Breast epithelium (tissue), 4 donors: ENCODE data around the gene GPC4. TPM values are rescaled to one million over a fixed set of nuclear protein-coding genes. Genes with fewer than 3 reads are reported as not detected.

Experiments used
- DNase-seq, 2 donors: peaks; one replicate each; pipeline ENCODE4 v3.0.0-alpha.2; 2019; ENCODE audit warnings: low spot score in 2 of 2
- H3K27ac ChIP-seq, 2 donors: fragments of 200-600 bp; sonication (generic) in 1 of 2; one replicate each; pipeline ENCODE4 v1.5.1; 2016 to 2019; ENCODE audit warnings: mild to moderate bottlenecking in 1 of 2
- H3K27me3 ChIP-seq, 2 donors: fragments of 200-600 bp; sonication (generic) in 1 of 2; one replicate each; pipeline versions ENCODE4 v1.5.1 to v1.6.0; 2017 to 2019; ENCODE audit warnings: control low read depth in 1 of 2, mild to moderate bottlenecking in 1 of 2
- H3K36me3 ChIP-seq: fragments of 200-600 bp; one replicate; pipeline ENCODE4 v1.5.1; 2019
- H3K4me1 ChIP-seq, 2 donors: fragments of 200-600 bp; sonication (generic); one replicate each; pipeline ENCODE4 v1.5.1; 2016 to 2019; ENCODE audit warnings: control low read depth in 1 of 2
- H3K4me3 ChIP-seq, 3 donors: fragments of 200-600 bp; sonication (generic); 1 replicate in 2 of 3; 2 replicates in 1 of 3; pipeline ENCODE4 v1.5.1; 2016 to 2019; ENCODE audit warnings: mild to moderate bottlenecking in 3 of 3, moderate library complexity in 2 of 3
- H3K9me3 ChIP-seq, 2 donors: fragments of 200-600 bp; sonication (generic) in 1 of 2; one replicate each; pipeline ENCODE4 v1.5.1; 2016 to 2019; ENCODE audit warnings: control low read depth in 1 of 2
- POLR2A ChIP-seq: fragments of 450-650 bp; IDR thresholded peaks from one replicate; pipeline ENCODE4 v1.6.1; 2016; ENCODE audit warnings: antibody characterized with exemption, mild to moderate bottlenecking, moderate library complexity
- POLR2AphosphoS5 ChIP-seq, 3 donors: sonication (generic); formaldehyde crosslinking; IDR thresholded peaks; one replicate each; pipeline ENCODE4 v1.6.1; 2017; ENCODE audit warnings: antibody characterized with exemption in 3 of 3
- intact Hi-C: fragments of 100-400 bp; cut with DNase I; formaldehyde crosslinking; loops from one replicate; pipeline ENCODE4 v1.15.1; 2023; ENCODE audit warnings: low total_unique reads
- total RNA-seq, 3 donors: library from RNA; depleted of rRNA; stranded (reverse); fragments of >200 nt; gene quantifications; one replicate each; pipeline ENCODE4 v1.1.0, GENCODE V29; 2016
- TF ChIP-seq, protein P1 (sequence below), 3 donors: fragments of 450-650 bp; IDR thresholded peaks; one replicate each; pipeline ENCODE4 v1.5.1; 2016 to 2017; ENCODE audit warnings: antibody characterized with exemption in 3 of 3, mild to moderate bottlenecking in 3 of 3, moderate library complexity in 3 of 3

GPC4 gene
- total RNA-seq, 3 donors from 2014 or later: 4.5 to 7.7 (median 5.2) TPM

DNA sequence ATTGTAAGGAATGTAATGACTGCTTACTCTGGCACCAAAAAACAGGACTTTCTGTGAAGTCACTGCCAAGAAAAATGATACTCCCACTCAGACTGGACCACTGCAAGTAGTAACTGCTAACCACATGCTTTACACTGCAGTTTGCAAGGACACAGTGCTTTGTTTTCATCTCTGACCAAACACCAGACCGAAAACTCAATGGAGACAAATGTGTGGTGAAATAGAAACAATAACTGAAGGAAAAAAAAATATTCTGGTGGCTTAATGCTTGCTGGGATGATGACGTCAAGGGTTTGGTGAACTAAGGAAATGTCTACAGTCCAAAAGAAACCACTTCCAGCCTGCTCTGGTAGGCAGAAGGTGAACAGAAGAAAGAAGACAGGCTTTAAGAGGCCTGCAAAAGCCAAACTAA is 13.2 kb downstream of the GPC4 start:
- Histone ChIP-seq H3K27me3 (peaks cover 0 to 39% of the 10 kb centered on the region in 2 donors), H3K4me1 (no peaks in the 10 kb centered on the region), H3K4me3 (no peak overlapping the region), H3K36me3 (no peaks in the 10 kb centered on the region), H3K27ac (no peak overlapping the region), H3K9me3 (no peaks in the 10 kb centered on the region)
- intact Hi-C loops: no loop called here
- TF ChIP-seq, protein P1, sequence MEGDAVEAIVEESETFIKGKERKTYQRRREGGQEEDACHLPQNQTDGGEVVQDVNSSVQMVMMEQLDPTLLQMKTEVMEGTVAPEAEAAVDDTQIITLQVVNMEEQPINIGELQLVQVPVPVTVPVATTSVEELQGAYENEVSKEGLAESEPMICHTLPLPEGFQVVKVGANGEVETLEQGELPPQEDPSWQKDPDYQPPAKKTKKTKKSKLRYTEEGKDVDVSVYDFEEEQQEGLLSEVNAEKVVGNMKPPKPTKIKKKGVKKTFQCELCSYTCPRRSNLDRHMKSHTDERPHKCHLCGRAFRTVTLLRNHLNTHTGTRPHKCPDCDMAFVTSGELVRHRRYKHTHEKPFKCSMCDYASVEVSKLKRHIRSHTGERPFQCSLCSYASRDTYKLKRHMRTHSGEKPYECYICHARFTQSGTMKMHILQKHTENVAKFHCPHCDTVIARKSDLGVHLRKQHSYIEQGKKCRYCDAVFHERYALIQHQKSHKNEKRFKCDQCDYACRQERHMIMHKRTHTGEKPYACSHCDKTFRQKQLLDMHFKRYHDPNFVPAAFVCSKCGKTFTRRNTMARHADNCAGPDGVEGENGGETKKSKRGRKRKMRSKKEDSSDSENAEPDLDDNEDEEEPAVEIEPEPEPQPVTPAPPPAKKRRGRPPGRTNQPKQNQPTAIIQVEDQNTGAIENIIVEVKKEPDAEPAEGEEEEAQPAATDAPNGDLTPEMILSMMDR (IDR thresholded peaks at IDR 0.05): no peak
- TF ChIP-seq POLR2A: no peak
- no peak for TF ChIP-seq POLR2AphosphoS5 (IDR thresholded peaks at IDR 0.05)
- no peak for DNase-seq

DNA sequence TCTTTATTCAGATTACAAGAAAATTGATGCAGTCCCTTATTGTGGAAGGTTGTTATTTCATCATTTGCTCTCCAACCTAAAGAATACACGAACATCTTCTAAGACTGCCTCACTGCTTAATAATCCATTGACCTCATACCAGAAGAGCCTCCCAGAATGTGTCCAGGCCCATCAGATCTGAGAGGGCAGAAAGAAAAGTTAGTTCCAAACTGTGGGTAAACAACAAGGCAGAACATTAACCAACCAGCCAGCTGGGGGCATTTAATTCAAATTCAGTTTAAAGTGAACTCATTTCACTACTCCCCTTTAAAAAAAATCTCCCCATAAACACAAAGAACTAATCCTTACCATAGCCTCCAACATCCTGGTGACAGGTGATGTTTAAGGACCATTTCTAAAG is 13.8 kb downstream of the GPC4 start:
- DNase-seq: no peak
- TF ChIP-seq POLR2A (no peak), POLR2AphosphoS5 (IDR thresholded peaks at IDR 0.05) (no peak)
- TF ChIP-seq, protein P1 (IDR thresholded peaks at IDR 0.05): no peak
- intact Hi-C loops: no loop called here
- Histone ChIP-seq H3K27ac (no peak overlapping the region), H3K27me3 (peaks cover 0 to 43% of the 10 kb centered on the region in 2 donors), H3K9me3 (no peaks in the 10 kb centered on the region), H3K4me1 (no peaks in the 10 kb centered on the region), H3K36me3 (no peaks in the 10 kb centered on the region), H3K4me3 (no peak overlapping the region)

- TF ChIP-seq, protein P1 (IDR thresholded peaks at IDR 0.05): no peak
- no peaks in the 10 kb centered on the region for H3K4me1 ChIP-seq
- H3K36me3 ChIP-seq: no peaks in the 10 kb centered on the region
- H3K27ac ChIP-seq: no peak overlapping the region
- no peaks in the 10 kb centered on the region for H3K9me3 ChIP-seq
- intact Hi-C loops: no loop called here
- H3K27me3 ChIP-seq: peaks cover 0 to 43% of the 10 kb centered on the region in 2 donors
- no peak for DNase-seq
- H3K4me3 ChIP-seq: no peak overlapping the region
Measured at GRCh38 chrX:133399411-133399810, 15.9 kb downstream of the GPC4 start.

- intact Hi-C loops: no loop called here
- no peak for DNase-seq
- Histone ChIP-seq H3K4me1 (no peaks in the 10 kb centered on the region), H3K9me3 (no peaks in the 10 kb centered on the region), H3K36me3 (no peaks in the 10 kb centered on the region), H3K4me3 (no peak overlapping the region), H3K27ac (no peak overlapping the region), H3K27me3 (peaks cover 0 to 56% of the 10 kb centered on the region in 2 donors)
- no peak for TF ChIP-seq POLR2A
- TF ChIP-seq, protein P1 (IDR thresholded peaks at IDR 0.05): no peak
- TF ChIP-seq POLR2AphosphoS5 (IDR thresholded peaks at IDR 0.05): no peak
Measured at GRCh38 chrX:133394765-133395164, 20.5 kb downstream of the GPC4 start.

- Histone ChIP-seq H3K27ac (no peak overlapping the region), H3K27me3 (peaks cover 0 to 57% of the 10 kb centered on the region in 2 donors), H3K4me1 (no peaks in the 10 kb centered on the region), H3K36me3 (no peaks in the 10 kb centered on the region), H3K9me3 (no peaks in the 10 kb centered on the region), H3K4me3 (no peak overlapping the region)
- no peak for DNase-seq
- intact Hi-C loops: no loop called here
- TF ChIP-seq POLR2A (no peak), POLR2AphosphoS5 (IDR thresholded peaks at IDR 0.05) (no peak)
- TF ChIP-seq, protein P1 (IDR thresholded peaks at IDR 0.05): no peak
Measured at GRCh38 chrX:133392671-133393070, 22.6 kb downstream of the GPC4 start.
